ENCODE measurements around the gene LARGE1.

Gene LARGE1

DNA sequence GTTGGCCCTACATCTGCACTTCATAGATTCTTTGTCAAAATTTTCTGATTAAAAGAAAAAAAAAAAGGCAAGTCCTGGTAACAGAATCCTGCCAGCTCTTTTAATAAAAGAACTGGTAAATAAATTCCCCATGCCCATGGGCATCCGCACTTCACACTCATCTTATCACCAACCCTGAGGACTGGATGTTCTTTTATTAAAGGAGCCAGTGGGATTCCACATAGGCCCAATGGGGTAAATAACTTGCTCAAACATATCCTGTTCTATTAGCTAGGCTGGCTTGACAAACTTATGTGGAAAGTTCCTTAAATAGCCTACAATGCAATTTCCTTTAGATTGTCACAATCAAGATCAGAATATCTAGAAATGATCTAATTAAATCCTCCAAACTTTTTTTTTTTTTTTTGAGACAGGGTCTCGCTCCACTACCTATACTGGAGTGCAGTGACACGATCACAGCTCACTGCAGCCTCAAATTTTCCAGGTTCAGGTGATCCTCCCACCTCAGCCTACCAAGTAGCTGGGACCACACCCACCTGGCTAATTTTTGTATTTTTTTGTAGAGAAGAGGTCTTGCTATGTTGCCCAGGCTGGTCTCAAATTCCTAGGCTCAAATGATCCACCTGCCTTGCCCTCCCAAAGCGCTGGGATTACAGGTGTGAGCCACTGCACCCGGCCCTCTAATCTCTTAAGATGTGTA is 380.9 kb downstream of the LARGE1 start:
- H3K4me2 ChIP-seq (ENCODE audit: low read length) = no peak overlapping the region
- no peak overlapping the region for H3K18ac ChIP-seq (ENCODE audit: low read length)
- H2BK12ac ChIP-seq (ENCODE audit: low read length) = no peak overlapping the region
- no peak overlapping the region for H3K4ac ChIP-seq (ENCODE audit: low read depth, low read length)
- H4K12ac ChIP-seq (ENCODE audit: low read depth, low read length) = no peak overlapping the region
- H3K9me3 ChIP-seq (ENCODE audit: insufficient read depth, low read depth, low read length) = no peaks in the 10 kb centered on the region
- no peak overlapping the region for H2BK5ac ChIP-seq (ENCODE audit: low read depth, low read length, poor library complexity)
- no peak overlapping the region for H2BK120ac ChIP-seq (ENCODE audit: insufficient read depth, low read length, poor library complexity)
- no peak overlapping the region for H3K4me3 ChIP-seq (ENCODE audit: low read depth, low read length)
- H4K91ac ChIP-seq (ENCODE audit: low read depth, low read length) = no peak overlapping the region
- H2AFZ ChIP-seq (ENCODE audit: insufficient read depth, low read length, poor library complexity) = no peak overlapping the region
- no peak overlapping the region for H3K23ac ChIP-seq (ENCODE audit: low read length)
- peaks cover 7 to 8% of the 10 kb centered on the region in 2 experiments for H3K4me1 ChIP-seq (ENCODE audit: control insufficient read depth in 1 of 2, insufficient read depth in 2 of 2, low read length in 2 of 2)
- no CpG with 5 or more reads among the region's 5 CpGs for WGBS (ENCODE audit: extremely low coverage, insufficient coverage, insufficient read length)
- H3K14ac ChIP-seq (ENCODE audit: low read length) = no peak overlapping the region
- no peaks in the 10 kb centered on the region for H3K79me2 ChIP-seq (ENCODE audit: control insufficient read depth, insufficient read depth, low read length, poor library complexity)
- H3K79me1 ChIP-seq (ENCODE audit: low read length) = peaks cover 6% of the 10 kb centered on the region
- no peak overlapping the region for H3K9ac ChIP-seq (ENCODE audit: low read length)
- no peaks in the 10 kb centered on the region for H3K27me3 ChIP-seq (ENCODE audit: insufficient read depth, low read length)
- no peaks in the 10 kb centered on the region for H3K36me3 ChIP-seq (ENCODE audit: control insufficient read depth in 1 of 2, insufficient read depth in 2 of 2, low read length in 2 of 2)
- DNase-seq = no peak
- no peak overlapping the region for H2AK5ac ChIP-seq (ENCODE audit: low read length)
- no peak overlapping the region for H4K8ac ChIP-seq (ENCODE audit: low read depth, low read length)
- H3K27ac ChIP-seq (ENCODE audit: low read depth, low read length) = no peak overlapping the region

DNA sequence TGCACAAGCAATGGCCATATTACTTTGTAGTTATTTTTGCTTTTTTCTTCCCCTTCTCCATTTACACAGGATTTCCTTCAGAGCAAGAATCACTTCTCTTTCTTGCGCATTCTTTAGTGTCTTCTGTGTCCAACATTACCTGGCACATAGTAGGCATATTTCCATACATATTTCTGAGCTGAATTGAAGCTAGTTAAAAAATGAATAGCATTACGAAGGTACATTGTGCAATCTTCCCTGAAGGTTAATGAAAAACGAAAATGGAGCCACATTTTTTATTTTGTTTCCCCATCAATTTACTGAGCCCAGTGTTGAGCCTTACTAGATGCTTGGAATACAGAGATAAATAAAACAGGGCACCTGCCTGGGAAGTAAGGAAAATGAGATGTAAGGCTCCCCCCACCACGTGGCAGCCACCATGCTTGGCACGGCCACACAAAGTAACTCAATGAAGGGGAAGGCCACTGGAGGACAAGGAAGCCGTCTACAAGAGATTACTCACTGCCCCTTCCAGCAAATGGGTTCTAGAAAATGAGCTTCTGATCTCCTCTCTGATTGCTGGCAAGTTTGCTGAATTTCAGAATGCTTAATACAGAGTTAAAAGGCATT is 381.9 kb downstream of the LARGE1 start:
- Histone ChIP-seq H3K9ac (ENCODE audit: low read length) (no peak overlapping the region), H3K14ac (ENCODE audit: low read length) (no peak overlapping the region), H3K4me2 (ENCODE audit: low read length) (no peak overlapping the region), H3K4me1 (ENCODE audit: control insufficient read depth in 1 of 2, insufficient read depth in 2 of 2, low read length in 2 of 2) (no peaks in the 10 kb centered on the region), H2AK5ac (ENCODE audit: low read length) (no peak overlapping the region), H4K8ac (ENCODE audit: low read depth, low read length) (no peak overlapping the region), H2BK120ac (ENCODE audit: insufficient read depth, low read length, poor library complexity) (no peak overlapping the region), H2BK12ac (ENCODE audit: low read length) (no peak overlapping the region), H2BK5ac (ENCODE audit: low read depth, low read length, poor library complexity) (no peak overlapping the region), H3K23ac (ENCODE audit: low read length) (no peak overlapping the region), H3K4ac (ENCODE audit: low read depth, low read length) (no peak overlapping the region), H2AFZ (ENCODE audit: insufficient read depth, low read length, poor library complexity) (no peak overlapping the region), H3K79me2 (ENCODE audit: control insufficient read depth, insufficient read depth, low read length, poor library complexity) (no peaks in the 10 kb centered on the region), H4K91ac (ENCODE audit: low read depth, low read length) (no peak overlapping the region), H4K12ac (ENCODE audit: low read depth, low read length) (no peak overlapping the region), H3K27ac (ENCODE audit: low read depth, low read length) (no peak overlapping the region), H3K9me3 (ENCODE audit: insufficient read depth, low read depth, low read length) (no peaks in the 10 kb centered on the region), H3K4me3 (ENCODE audit: low read depth, low read length) (no peak overlapping the region), H3K18ac (ENCODE audit: low read length) (no peak overlapping the region), H3K79me1 (ENCODE audit: low read length) (peaks cover 3% of the 10 kb centered on the region), H3K27me3 (ENCODE audit: insufficient read depth, low read length) (no peaks in the 10 kb centered on the region), H3K36me3 (ENCODE audit: control insufficient read depth in 1 of 2, insufficient read depth in 2 of 2, low read length in 2 of 2) (no peaks in the 10 kb centered on the region)
- no CpG with 5 or more reads among the region's 6 CpGs for WGBS (ENCODE audit: extremely low coverage, insufficient coverage, insufficient read length)
- peak in 1 of 2 donors; percentile 68 for DNase-seq

DNA sequence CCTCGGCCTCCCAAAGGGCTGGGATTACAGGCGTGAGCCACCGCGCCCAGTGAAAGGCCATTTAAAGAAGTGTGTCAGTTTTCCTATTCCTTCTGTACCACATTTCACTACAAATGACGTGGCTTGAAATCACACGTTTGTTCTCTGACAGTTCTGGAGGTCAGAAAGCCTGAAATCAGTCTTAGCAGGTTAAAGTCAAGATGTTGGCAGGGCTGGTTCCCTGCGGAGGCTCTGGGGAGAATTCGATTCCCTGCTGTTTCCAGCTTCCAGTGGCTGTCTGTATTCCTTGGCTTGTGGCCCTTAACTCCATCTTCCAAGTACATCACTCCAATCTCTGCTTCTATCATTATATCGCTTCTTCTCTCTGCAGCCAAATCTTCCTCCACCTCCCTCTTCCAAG is 383.2 kb downstream of the LARGE1 start:
- Histone ChIP-seq H2AFZ (ENCODE audit: insufficient read depth, low read length, poor library complexity) (no peak overlapping the region), H2AK5ac (ENCODE audit: low read length) (no peak overlapping the region), H3K4me2 (ENCODE audit: low read length) (no peak overlapping the region), H4K8ac (ENCODE audit: low read depth, low read length) (no peak overlapping the region), H3K9me3 (ENCODE audit: insufficient read depth, low read depth, low read length) (no peaks in the 10 kb centered on the region), H3K23ac (ENCODE audit: low read length) (no peak overlapping the region), H4K91ac (ENCODE audit: low read depth, low read length) (no peak overlapping the region), H3K4me1 (ENCODE audit: control insufficient read depth in 1 of 2, insufficient read depth in 2 of 2, low read length in 2 of 2) (no peaks in the 10 kb centered on the region), H3K18ac (ENCODE audit: low read length) (no peak overlapping the region), H3K79me1 (ENCODE audit: low read length) (peaks cover under 1% of the 10 kb centered on the region), H2BK120ac (ENCODE audit: insufficient read depth, low read length, poor library complexity) (no peak overlapping the region), H4K12ac (ENCODE audit: low read depth, low read length) (no peak overlapping the region), H3K14ac (ENCODE audit: low read length) (no peak overlapping the region), H2BK5ac (ENCODE audit: low read depth, low read length, poor library complexity) (no peak overlapping the region), H3K27ac (ENCODE audit: low read depth, low read length) (no peak overlapping the region), H3K9ac (ENCODE audit: low read length) (no peak overlapping the region), H3K27me3 (ENCODE audit: insufficient read depth, low read length) (no peaks in the 10 kb centered on the region), H3K4me3 (ENCODE audit: low read depth, low read length) (no peak overlapping the region), H3K79me2 (ENCODE audit: control insufficient read depth, insufficient read depth, low read length, poor library complexity) (no peaks in the 10 kb centered on the region), H3K36me3 (ENCODE audit: control insufficient read depth in 1 of 2, insufficient read depth in 2 of 2, low read length in 2 of 2) (no peaks in the 10 kb centered on the region), H3K4ac (ENCODE audit: low read depth, low read length) (no peak overlapping the region), H2BK12ac (ENCODE audit: low read length) (no peak overlapping the region)
- DNase-seq = no peak
- WGBS (ENCODE audit: extremely low coverage, insufficient coverage, insufficient read length) = no CpG with 5 or more reads among the region's 9 CpGs

DNA sequence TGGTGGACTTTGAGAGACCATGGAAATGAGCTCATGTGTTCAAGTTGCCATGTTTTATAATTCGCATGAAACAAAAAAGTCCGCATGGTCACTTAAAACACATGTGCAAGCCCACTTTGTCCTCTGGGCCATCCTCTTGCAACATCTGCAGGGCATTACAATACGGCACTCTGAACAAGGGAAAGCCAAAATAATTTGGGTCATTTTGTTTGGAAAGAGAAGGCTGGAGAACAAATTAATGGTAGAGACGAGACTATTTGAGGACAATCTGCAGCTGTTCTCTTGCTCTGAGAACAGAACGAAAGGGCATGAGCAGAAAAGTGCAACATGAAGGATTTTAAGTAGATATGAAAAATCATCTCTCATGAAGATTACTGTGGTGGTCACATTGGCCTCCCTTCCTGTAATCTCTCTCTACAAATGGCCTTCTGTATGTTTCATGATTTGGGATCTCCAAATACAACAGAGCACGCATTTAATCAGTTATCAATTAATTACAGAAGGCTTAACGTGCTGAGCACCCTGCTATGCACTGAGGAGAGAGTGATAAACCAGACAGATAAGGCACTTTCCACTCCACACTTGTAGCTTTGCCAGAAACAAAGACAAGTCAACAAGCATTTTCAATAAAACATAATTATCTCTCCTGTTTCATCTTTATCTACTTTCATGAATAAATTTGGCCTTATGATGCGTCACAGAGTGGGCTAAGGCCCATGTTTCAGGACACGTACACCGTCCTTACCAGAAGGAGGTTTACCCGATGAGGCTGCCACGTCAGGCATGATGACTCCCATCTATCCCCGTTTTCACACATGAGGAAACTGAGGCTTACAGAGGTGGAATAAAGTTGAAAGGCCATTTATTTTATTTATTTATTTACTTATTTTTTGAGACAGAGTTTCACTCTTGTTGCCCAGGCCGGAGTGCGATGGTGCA is 384.1 kb downstream of the LARGE1 start:
- Histone ChIP-seq H3K79me2 (ENCODE audit: control insufficient read depth, insufficient read depth, low read length, poor library complexity) (no peaks in the 10 kb centered on the region), H3K4me3 (ENCODE audit: low read depth, low read length) (no peak overlapping the region), H3K36me3 (ENCODE audit: control insufficient read depth in 1 of 2, insufficient read depth in 2 of 2, low read length in 2 of 2) (no peaks in the 10 kb centered on the region), H2BK5ac (ENCODE audit: low read depth, low read length, poor library complexity) (no peak overlapping the region), H3K9ac (ENCODE audit: low read length) (no peak overlapping the region), H4K8ac (ENCODE audit: low read depth, low read length) (no peak overlapping the region), H3K27ac (ENCODE audit: low read depth, low read length) (no peak overlapping the region), H4K91ac (ENCODE audit: low read depth, low read length) (no peak overlapping the region), H2BK12ac (ENCODE audit: low read length) (no peak overlapping the region), H2BK120ac (ENCODE audit: insufficient read depth, low read length, poor library complexity) (no peak overlapping the region), H3K4ac (ENCODE audit: low read depth, low read length) (no peak overlapping the region), H3K4me1 (ENCODE audit: control insufficient read depth in 1 of 2, insufficient read depth in 2 of 2, low read length in 2 of 2) (no peaks in the 10 kb centered on the region), H4K12ac (ENCODE audit: low read depth, low read length) (no peak overlapping the region), H3K27me3 (ENCODE audit: insufficient read depth, low read length) (no peaks in the 10 kb centered on the region), H3K4me2 (ENCODE audit: low read length) (no peak overlapping the region), H2AK5ac (ENCODE audit: low read length) (no peak overlapping the region), H3K79me1 (ENCODE audit: low read length) (no peaks in the 10 kb centered on the region), H2AFZ (ENCODE audit: insufficient read depth, low read length, poor library complexity) (no peak overlapping the region), H3K14ac (ENCODE audit: low read length) (no peak overlapping the region), H3K18ac (ENCODE audit: low read length) (no peak overlapping the region), H3K23ac (ENCODE audit: low read length) (no peak overlapping the region), H3K9me3 (ENCODE audit: insufficient read depth, low read depth, low read length) (no peaks in the 10 kb centered on the region)
- DNase-seq = no peak
- WGBS (ENCODE audit: extremely low coverage, insufficient coverage, insufficient read length) = no CpG with 5 or more reads among the region's 15 CpGs
